Fibroblast of skin of back (primary cell): Measurements from ENCODE around the gene NRXN3.

Experiments
- DNase-seq: peaks from one replicate; pipeline ENCODE4 v3.0.0-alpha.2; 2013

NRXN3 gene

DNA sequence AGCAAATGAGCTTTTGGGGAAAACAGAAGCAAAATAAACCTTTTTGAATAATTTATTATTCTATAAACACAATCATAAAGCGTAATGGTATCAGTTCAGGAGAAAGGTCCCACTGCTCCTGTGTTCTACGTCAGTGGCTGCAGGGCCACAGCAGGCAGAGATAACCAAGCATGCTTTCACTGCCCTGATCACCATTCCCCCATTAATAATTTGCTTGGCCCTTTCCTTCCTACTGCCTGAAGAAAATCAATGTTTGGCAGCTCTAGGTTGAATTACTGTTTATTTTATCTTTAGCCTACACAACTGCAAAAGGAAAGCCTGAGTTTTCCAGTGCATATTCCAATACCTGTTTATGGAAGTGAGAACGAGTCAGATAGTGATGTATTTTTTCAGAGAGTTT, 1671.3 kb downstream of the NRXN3 start:
- DNase-seq = no peak

DNA sequence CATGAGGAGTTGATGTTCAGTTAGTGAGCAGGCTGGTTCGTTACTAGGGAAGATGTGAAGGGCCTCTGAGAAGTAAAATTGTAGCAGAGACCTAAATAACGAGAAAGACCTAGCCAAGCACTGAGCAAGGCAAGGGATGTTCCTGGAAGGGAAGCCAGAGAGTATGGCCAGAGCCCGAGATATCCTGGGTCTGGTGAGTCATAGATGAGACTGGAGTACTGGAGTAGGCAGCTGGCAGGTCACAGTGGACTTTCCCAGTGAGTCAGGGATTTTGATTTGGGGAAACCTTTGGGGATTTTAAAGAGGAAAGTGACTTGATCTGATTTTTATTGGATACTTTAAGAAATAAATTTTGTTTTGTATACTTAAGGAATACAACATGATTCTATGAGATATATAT, 1672.1 kb downstream of the NRXN3 start:
- DNase-seq = peak; percentile 85

- peak; percentile 31 for DNase-seq
Measured at GRCh38 chr14:79852950-79853744, 1683.0 kb downstream of the NRXN3 start.

- DNase-seq = peak; percentile 5
Measured at GRCh38 chr14:79855789-79856188, 1685.6 kb downstream of the NRXN3 start.

DNA sequence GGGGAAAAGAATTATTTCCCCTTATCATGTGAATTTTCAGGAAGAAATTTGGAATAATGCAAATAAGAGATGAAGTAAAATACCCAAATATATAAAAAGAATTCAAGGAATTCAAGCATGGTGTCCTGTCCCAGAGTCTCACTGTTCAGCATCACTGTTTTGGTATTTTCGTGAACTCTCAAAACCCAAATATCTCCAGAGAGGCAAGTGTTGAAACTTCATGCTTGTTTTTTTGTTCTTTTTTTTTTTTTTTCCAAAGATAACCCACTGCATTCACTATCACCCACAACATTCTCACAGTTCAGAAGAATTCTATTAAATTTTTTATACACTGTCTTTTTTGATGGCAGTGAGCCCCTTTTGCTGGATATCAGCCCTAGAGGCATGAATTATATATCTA, 1686.2 kb downstream of the NRXN3 start:
- peak; percentile 80 for DNase-seq

DNA sequence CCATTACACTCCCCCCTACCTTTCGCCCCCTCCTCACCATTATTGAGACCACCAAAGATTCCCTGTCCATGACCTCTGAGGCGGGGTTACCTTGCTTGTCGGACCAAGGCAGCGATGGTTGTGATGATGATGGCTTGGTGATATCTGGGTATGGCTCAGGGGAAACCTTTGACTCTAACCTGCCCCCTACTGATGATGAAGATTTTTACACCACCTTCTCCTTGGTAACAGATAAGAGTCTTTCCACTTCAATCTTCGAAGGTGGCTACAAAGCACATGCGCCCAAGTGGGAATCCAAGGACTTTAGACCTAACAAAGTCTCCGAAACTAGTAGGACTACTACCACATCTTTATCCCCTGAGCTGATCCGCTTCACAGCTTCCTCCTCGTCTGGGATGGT, 1690.9 kb downstream of the NRXN3 start:
- no peak for DNase-seq

DNA sequence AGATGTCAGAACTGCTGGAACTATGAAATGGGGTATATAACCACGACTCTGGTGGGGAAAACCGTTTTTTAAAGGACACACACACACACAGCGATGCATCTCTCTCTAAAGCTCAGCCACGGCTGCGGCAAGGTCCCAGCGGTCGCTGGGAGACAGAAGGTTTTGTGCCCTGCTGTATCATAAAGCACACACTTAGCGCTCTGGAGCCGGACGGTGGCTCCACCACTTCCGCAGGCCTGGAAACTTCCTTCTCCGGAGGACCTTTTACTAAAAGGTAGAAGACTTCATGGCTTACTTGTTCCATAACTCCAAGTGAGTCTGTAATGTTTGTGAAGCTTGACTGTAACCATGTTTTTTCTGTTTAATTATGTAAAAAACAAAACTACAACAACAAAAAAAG, 1691.9 kb downstream of the NRXN3 start:
- DNase-seq = no peak

DNA sequence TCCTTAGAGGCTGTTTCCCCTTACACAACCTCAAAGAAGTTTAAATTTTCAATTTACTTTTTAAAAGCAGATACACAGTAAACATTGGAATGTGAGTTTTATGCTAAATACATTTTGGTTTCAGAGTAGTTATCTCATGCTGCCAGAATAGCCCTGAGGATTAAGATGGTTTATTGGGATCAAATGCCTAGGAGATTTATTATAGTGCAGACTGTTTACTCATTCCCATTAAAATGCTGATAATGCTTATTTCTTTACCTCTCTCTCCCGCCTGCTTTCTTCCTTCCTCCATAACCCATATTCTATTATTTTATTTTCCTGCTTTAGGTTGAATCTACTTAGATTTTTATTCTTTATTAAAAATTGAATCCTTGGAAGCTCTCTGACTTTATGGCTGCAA, 1701.0 kb downstream of the NRXN3 start:
- DNase-seq = no peak

DNA sequence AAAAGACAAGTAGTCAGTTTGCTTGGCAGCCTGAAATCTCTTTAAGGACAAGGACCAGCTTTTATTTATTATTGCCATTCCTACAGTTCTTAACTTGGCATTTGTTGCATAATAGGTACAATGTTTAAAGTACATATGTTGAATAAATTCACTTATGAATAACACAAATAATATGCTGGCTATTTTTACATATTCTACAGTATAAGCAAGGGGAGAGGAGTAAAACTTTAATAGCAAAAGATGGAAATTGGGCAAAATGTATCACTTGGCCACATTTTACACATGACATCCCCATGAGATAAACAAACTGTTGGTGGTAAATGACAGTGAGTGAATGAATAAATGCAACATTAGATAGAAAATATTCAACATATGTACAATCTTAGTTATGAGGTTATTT, 1708.1 kb downstream of the NRXN3 start:
- DNase-seq = no peak

DNA sequence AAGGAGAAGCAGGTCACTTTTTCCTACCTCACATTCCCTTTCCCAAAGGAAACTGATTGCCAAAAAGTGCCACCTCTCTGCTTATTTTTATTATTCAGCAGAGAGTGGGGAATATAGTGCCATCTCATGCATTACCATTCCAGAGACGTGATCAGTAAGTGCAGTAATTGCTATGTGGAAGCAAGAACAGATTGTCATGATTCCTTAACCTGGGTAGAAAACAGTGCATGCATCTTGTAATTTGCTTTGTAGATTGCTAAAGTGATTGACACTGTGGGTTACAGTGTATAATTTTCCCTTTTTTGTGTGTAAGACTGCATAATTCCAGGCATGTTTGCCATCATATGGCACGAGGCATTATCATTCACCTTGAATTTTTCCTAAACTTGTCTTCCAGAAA, 1708.6 kb downstream of the NRXN3 start:
- no peak for DNase-seq

- DNase-seq = no peak
Measured at GRCh38 chr14:79881299-79881698, 1711.1 kb downstream of the NRXN3 start.

GRCh38 chr14:79890527-79890926, 1720.4 kb downstream of the NRXN3 start:
- no peak for DNase-seq

DNA sequence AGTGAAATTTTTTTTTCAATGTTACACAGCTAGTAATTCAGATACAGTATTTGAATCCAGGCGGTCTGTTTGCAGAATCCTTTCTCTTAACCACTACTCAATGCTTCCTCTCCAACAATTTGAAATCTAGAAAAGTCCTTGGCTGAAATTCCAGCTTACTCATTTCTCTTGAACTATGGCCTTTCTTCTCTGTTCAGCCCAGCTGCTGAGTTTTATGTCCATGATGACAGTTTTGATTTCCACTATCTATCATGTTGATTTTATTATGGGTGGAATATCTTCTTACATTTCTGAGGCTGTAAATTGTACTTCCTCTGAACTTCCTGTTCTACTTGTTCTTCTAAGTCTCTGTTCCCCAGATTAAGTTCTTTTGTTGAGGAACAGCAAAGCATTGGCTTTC, 1725.8 kb downstream of the NRXN3 start:
- no peak for DNase-seq

DNA sequence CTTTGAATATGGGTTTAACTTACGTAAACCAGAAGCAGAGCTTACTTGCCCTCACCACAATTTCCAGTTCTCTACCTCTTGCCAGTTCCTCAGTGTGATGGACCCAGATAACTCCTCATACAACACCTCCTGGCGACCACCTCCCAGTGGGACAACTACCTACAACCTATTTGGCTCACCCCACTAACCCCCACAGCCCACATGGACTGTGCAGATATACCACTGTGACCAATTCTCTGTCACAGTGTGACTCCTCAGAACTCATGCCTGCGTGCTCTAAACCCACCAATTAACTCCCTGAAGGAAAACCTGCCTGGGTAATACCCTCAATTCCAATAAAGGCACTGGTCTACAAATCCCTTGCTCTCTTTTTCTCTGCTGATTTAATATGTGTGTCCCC, 1729.4 kb downstream of the NRXN3 start:
- no peak for DNase-seq

DNA sequence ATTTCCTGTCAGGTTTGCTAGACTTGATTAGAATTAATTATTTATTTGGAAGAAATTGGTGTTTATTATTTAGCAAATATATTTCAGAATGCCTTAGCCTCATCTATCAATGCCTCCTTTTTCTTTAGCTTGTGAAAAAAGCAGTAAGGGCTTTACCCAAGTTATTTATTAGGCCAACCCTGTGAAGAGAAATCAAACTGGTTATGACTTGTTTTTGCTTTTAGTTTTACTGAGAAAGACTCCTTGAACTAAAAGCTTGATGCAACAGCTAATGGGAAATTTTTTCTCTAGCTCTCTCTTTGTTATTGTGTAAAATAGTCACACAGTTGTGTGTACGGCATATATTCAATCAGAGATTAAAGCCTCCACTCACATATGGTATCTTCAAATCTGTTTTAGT, 1734.3 kb downstream of the NRXN3 start:
- DNase-seq = no peak

DNA sequence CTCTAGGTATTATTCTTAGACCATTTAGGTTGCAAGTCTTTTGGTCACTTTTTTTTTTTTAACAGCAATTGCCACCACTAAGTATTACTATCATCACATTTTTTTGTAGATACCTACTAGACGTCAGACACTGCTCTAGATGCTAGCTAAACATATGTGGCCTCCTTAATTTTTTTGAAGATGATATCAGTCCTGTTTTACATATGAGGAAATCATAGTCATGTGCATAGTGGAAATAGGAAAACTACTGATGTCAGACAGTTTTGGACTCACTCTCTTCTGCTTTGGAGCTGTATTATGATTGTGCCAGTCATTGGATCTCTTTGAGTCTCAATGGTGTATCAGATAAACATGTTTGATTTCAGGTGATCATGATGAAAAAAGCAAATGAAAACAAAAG, 1736.8 kb downstream of the NRXN3 start:
- no peak for DNase-seq

GRCh38 chr14:79910086-79910485, 1739.9 kb downstream of the NRXN3 start:
- no peak for DNase-seq

DNA sequence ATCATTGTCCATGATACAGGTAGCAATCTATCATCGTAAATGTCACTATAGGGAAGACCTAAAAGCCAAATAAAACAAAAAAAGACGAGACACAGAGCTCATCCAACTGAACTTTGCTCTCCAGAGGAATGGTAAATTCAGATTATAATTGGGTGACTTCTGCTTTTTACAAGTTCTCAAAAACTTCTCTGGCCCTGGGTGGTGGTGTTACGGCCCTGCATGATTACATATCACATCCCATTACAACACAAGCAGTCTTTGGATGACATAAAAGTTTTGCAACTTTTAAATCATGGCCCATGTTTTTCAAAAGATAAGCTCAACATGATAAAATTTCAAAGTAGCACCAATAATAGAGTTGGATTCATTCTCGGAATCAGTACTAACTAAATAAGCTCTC, 1741.6 kb downstream of the NRXN3 start:
- DNase-seq = no peak

GRCh38 chr14:79914595-79914994, 1744.4 kb downstream of the NRXN3 start:
- no peak for DNase-seq

GRCh38 chr14:79915406-79915805, 1745.2 kb downstream of the NRXN3 start:
- no peak for DNase-seq

DNA sequence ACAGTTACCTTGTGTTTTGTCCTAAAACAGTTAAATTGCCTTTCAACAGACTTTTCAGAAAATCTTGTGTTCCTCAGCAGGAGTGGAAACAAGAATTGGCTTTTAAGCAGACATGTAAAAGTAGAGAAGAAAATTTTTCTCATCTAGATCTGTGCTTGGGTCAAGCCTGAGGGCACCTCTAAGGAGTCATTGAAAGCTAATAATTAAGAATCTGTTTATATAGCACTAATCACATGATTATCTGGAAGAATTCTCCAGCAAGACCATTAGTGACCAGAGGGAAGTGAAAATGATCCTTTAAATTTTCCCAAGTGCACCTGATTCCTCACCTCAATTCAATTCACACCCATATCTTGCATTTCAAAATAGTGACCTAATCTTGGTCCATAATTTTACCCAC, 1746.1 kb downstream of the NRXN3 start:
- DNase-seq = no peak

DNA sequence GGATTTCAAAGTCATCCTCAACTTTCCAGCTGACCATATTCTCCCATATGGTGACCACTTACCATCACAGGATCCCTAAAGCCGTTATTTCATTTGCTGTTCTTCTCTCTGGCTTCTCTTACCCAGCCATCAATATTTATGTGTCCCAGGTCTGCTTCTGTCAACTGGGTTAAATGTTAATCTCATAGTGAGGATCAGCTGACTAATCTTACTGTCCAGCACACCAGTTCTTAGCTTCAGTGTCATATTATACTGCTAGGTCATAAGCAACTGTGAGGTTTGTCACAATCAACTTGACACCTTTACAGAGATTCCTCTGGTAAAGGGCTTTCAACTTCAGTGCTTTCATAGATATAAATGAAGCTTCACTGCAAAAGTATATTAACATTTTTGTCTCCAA, 1746.7 kb downstream of the NRXN3 start:
- DNase-seq = no peak
